GM21526 (cell line): ENCODE data around the gene ELAC2.
A peak's percentile ranks its signal among the peaks of the same experiment; 100 is the strongest.

Experiments used
- ATAC-seq: cut with Tn5 transposase; IDR thresholded peaks from one replicate; pipeline ENCODE4 v1.9.1; 2021; ENCODE audit warnings: moderate library complexity; ENCODE audit not compliant: unreplicated experiment, low FRiP score

The ELAC2 gene

GRCh38 chr17:13024016-13024415 lies 6.2 kb upstream of the ELAC2 start:
- ATAC-seq: no peak

DNA sequence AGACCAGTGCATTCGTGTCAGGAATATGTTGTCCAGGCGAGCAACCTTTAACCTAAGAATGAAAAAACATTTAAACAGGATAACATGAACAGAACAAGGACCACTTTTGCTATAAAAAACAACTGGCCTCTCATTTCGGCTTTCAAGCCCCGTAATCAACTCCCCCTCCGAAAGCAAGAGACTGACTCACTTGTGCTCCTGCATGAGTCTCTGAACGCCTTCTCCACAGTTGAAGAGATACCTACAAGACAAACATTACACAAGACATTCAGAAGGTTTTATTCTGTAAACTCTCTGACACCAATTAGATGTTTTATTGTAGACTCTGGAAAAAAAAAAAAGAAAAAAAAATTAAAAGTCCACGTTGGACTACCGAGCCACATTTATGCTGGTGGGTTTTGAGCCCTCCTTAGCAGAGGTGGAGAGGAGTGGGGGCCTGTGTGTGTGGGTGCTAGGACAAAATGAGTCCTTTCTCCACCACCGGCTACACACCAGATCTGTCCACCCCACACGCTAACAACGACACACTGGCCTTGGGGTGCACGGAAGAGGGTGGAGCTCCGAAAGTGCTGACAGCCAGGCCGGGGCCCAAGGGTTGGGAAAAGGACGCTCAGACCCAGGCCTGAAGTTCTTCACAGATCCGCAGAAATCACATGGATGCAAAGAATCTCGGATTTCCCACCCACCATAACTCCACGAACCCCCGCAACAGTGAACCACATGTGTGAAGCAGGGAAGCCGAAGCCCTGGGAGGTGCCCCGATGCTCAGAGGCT lies 759 bp downstream of the ELAC2 start:
- peak; percentile 6 for ATAC-seq

GRCh38 chr17:13014801-13015200 lies 3.0 kb downstream of the ELAC2 start:
- no peak for ATAC-seq

DNA sequence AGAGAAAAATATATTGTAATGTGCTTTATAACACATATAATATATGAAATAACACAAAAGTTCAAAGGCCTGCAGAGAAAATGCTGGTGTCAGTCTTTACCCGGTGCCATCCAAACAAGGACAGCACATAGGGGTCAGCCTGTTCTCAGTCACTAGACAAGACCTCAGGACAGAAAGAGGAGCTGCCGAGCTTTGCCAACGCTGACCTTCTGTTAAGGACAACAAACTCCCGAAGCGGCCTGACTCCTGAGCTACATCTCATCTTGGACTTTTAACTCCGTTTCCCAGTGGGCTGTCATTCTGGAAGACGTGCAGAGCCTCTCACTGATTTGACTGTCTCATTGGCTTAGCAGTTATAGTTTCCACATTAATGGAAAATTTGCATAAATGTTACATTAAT lies 6.9 kb downstream of the ELAC2 start:
- no peak for ATAC-seq

DNA sequence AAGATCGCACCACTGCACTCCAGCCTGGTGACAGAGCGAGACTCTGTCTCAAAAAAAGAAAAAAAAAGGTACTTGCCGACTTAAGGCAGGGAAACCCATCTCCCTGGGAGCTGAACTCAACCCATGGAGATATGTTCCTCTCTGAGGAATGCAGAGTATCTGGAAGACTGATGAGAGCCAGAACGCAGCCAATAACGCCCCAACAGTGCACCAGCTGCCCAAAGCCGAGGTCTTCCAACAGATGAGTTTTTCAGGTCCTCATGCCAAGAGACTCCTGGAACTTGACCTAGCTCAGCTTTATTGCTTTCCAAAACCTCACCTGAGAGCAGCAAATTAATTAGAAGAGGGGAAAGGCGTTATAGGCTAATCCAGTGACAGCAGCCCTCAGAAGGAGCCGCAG lies 9.4 kb downstream of the ELAC2 start:
- no peak for ATAC-seq

- ATAC-seq: no peak
Measured at GRCh38 chr17:13005530-13005929, 12.3 kb downstream of the ELAC2 start.

- ATAC-seq: no peak
Measured at GRCh38 chr17:13004336-13004735, 13.5 kb downstream of the ELAC2 start.

- ATAC-seq: no peak
Measured at GRCh38 chr17:13003927-13004326, 13.9 kb downstream of the ELAC2 start.

- no peak for ATAC-seq
Measured at GRCh38 chr17:13003454-13003851, 14.4 kb downstream of the ELAC2 start.

- ATAC-seq: no peak
Measured at GRCh38 chr17:13002761-13003453, 14.9 kb downstream of the ELAC2 start.

- ATAC-seq: no peak
Measured at GRCh38 chr17:13001991-13002615, 15.7 kb downstream of the ELAC2 start.

- no peak for ATAC-seq
Measured at GRCh38 chr17:13000561-13000960, 17.3 kb downstream of the ELAC2 start.

- no peak for ATAC-seq
Measured at GRCh38 chr17:12998874-12999273, 19.0 kb downstream of the ELAC2 start.

DNA sequence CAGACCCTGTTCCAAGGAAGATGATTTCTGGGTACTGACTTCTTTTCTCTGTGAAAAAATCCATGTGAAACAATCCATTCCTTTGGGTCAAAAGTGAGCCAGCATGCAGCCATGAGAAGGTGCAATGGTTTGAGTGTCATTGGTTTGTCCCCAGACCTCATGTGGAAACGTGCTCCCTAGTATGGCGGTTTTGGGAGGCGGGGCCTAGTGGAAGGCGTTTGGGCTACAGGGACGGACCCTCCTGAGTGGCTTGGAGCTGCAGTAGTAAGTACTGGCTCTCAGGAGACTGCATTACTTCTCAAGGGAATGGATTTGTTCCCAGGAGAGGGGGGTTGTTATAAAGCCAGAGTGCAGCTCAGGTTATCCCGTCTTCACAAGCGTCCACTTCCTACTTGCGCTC lies 19.4 kb downstream of the ELAC2 start:
- ATAC-seq: no peak

DNA sequence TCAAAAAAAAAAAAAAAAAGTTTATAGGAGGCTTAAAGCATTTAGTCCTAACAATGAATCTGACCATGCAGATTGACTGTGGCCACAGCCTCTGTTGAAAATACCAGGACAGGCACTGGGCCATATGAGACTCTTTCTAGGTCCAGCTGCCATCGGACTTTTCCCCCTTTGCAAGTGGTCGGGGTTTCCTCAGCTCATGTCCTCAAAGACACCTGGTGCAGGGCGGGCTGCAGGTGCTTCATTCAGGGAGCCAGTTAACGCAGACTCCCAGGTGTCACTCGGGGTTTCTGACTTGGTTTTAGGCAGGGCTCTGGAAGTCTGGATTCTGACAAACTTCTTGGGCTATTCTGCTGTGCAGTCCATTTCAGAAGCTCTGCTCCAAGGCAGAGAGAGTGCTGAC lies 20.9 kb downstream of the ELAC2 start:
- ATAC-seq: no peak

- no peak for ATAC-seq
Measured at GRCh38 chr17:12996357-12996756, 21.5 kb downstream of the ELAC2 start.

DNA sequence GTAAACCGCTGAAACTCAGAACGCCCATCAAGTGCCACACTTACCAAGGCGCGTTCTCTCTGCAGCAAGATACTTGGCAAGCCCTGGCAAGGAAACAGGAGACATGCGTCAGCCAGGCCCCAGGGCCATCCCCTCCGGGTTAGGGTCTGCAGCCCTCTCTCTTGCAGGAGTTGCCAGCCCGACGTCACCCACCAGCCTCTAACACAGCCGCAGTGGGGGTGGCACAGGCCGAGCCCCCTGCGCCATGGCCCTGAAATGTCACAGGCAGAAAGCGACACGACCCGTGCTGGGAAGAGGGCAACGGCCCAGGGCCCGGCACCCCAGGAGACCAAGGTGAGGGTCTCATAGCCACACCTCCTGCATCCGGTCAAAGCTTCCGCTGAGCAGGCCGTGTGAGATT lies 21.9 kb downstream of the ELAC2 start:
- no peak for ATAC-seq

GRCh38 chr17:12995106-12995895 lies 22.5 kb downstream of the ELAC2 start:
- no peak for ATAC-seq

DNA sequence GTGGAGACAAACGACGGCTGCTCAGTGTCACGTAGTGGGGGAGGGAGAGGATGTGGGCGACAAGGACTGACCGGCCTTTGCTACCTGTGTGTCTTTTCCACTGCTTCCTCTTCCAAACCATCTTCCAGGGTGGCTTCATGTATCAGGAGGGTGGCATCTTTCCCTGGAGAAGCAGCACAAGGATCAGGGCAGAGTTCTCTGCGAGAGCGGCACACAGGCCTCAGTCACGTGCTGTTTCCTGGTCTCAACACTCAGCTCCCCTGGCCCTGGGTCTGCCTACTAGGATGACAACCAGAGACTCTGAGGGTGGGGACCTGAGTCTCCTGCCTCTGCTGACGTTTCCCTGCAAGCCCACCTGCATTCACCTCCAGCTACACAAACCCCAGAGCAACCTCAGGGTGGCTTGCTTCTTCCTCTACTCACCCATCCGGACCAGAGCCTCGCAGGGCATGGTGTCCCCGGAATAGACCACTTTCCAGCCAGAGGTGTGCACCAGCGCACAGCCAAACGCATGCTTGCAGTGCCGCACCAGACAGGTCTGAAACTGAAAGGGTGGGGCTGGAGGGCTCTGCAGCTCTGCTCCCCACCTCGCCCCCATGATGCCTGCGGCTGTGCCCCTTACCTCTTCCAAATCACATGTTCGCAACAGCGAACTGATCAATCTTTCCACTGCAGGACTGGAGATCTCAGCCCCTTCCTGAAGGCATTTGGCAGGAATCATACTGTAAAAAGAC lies 23.3 kb downstream of the ELAC2 start:
- no peak for ATAC-seq

DNA sequence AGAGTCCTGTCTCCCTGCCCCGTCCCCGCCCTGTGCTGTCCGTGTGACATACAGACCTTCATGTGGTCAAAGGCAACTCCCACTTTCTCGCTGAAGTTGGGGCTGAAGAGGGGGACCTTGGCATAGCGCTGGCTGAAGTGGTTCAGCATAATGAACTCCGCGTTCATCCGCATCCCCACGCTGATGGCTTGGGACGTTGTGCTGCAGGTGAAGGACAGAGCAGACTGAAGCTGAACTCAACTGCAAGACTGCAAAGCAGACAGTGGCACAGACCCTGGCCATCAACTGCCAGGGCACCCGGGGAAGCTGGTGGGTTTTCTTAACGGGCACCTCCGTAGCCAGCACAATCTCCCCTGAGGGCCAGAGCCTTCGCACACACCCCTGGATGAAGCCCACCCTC lies 24.2 kb downstream of the ELAC2 start:
- ATAC-seq: no peak
